Measurements from ENCODE around the gene GRID1. TPM values are rescaled to one million over a fixed set of nuclear protein-coding genes. Genes with fewer than 3 reads are reported as not detected.
A peak's percentile ranks its signal among the peaks of the same experiment; 100 is the strongest.

The GRID1 gene
- total RNA-seq, 4 donors from 2014 or later = 0.40 to 1.9 (median 1.00) TPM

DNA sequence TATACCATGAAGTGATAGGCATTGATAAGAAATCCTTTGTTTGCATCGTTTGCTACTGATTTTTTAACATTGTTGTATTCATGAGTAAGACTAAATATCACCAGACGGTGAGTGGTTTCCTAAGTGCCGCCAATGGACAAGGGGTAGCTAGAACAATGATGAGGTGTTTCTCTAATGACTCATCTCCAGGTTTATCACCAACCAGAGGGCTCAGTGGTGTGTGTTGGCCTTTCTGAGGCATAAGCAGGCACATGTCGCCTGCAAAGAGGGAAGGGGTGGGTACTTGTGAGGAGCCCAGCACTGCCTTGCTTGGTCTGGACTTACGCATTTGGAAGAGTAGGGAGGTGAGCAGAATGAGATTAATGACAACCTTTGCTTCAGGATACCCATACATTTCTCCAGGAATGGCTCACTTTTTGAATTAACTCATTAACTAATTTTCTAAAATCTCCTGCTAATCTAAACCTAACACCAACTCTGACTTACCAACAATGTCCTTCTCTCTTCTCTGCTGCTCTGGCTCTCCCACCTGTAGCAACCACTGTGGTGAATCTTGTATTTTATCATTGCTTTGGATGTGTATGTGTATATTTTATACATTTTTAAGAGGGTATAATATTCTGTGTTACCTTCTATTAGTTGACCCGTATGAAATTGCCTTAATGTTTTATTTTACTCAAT is 722.6 kb downstream of the GRID1 start:
- peak; percentile 29 for DNase-seq
- in situ Hi-C loops (cut with MboI; ENCODE audit: low pct_ligation_motif_present in 1 of 4, low pct_unique_long_range_greater_than_20kb in 1 of 4, low sequenced_read_pairs in 3 of 4) (no loop called here), intact Hi-C loops (cut with DNase I; ENCODE audit: low total_unique reads) (loop anchor here (1.0 kb wide), 1 partner anchor 8 kb away; no protein-coding TSS in a partner anchor)
- Histone ChIP-seq H3K27ac (peak overlapping the region; percentile 42 to 83 (median 79)), H3K4me3 (no peak overlapping the region), H3K4me1 (peaks cover 6 to 32% (median 28%) of the 10 kb centered on the region in 4 donors), H3K27me3 (no peaks in the 10 kb centered on the region), H3K9me3 (no peaks in the 10 kb centered on the region), H3K36me3 (no peaks in the 10 kb centered on the region)
- 44 to 58% methylated on average over 5 to 6 of the region's 6 CpGs for WGBS, 2 donors (ENCODE audit: low coverage in 1 of 2)
- no peak for TF ChIP-seq POLR2AphosphoS5 (IDR thresholded peaks at IDR 0.05)
- TF ChIP-seq EP300 (IDR thresholded peaks at IDR 0.05; ENCODE audit: low read depth) = no peak
- no peak for TF ChIP-seq POLR2A (IDR thresholded peaks at IDR 0.05)
- TF ChIP-seq, protein P1, sequence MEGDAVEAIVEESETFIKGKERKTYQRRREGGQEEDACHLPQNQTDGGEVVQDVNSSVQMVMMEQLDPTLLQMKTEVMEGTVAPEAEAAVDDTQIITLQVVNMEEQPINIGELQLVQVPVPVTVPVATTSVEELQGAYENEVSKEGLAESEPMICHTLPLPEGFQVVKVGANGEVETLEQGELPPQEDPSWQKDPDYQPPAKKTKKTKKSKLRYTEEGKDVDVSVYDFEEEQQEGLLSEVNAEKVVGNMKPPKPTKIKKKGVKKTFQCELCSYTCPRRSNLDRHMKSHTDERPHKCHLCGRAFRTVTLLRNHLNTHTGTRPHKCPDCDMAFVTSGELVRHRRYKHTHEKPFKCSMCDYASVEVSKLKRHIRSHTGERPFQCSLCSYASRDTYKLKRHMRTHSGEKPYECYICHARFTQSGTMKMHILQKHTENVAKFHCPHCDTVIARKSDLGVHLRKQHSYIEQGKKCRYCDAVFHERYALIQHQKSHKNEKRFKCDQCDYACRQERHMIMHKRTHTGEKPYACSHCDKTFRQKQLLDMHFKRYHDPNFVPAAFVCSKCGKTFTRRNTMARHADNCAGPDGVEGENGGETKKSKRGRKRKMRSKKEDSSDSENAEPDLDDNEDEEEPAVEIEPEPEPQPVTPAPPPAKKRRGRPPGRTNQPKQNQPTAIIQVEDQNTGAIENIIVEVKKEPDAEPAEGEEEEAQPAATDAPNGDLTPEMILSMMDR (IDR thresholded peaks at IDR 0.05) = no peak

DNA sequence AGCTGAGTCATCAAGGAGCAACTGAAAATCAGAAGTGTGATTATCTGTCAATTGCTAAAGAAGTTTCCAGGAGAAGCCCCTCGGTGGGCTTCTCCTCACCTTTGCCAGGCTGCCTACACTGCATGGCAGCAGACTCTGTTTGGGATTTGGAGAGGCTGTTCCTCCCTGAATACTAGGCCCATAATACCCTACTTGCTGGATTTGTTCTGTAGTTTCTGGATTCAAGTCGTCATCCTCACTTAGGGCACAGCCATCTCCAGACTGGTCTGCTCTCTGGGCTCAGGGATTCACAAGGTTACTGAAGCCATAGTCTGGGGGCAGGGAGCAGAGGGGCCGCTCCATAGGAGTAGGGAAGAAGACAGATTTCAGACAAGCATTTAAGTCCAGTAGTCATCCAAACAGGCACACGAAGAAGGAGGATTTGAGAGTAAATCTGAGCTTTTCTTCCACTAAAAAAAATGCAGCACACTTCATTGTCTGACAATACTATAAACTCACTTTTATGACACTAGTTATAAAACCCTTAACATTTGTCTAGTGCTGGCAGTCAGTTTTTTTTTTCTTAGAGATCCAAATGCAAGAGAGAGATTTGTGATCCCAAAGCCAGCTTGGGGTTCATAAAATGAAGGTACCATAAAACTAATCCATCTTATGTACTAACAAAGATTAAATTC is 723.3 kb downstream of the GRID1 start:
- H3K9me3 ChIP-seq = no peaks in the 10 kb centered on the region
- WGBS, 2 donors (ENCODE audit: low coverage in 1 of 2) = 41 to 47% methylated on average over 2 to 4 of the region's 4 CpGs
- peaks cover 6 to 32% (median 28%) of the 10 kb centered on the region in 4 donors for H3K4me1 ChIP-seq
- no peaks in the 10 kb centered on the region for H3K27me3 ChIP-seq
- DNase-seq = no peak
- intact Hi-C loops (cut with DNase I; ENCODE audit: low total_unique reads) = no loop called here
- H3K4me3 ChIP-seq = no peak overlapping the region
- peak overlapping the region; percentile 42 to 83 (median 79) for H3K27ac ChIP-seq
- H3K36me3 ChIP-seq = no peaks in the 10 kb centered on the region
- TF ChIP-seq POLR2A (IDR thresholded peaks at IDR 0.05) (no peak), POLR2AphosphoS5 (IDR thresholded peaks at IDR 0.05) (no peak), EP300 (IDR thresholded peaks at IDR 0.05; ENCODE audit: low read depth) (no peak)
- TF ChIP-seq, protein P1 (IDR thresholded peaks at IDR 0.05) = no peak
- in situ Hi-C loops (cut with MboI; ENCODE audit: low pct_ligation_motif_present in 1 of 4, low pct_unique_long_range_greater_than_20kb in 1 of 4, low sequenced_read_pairs in 3 of 4) = no loop called here

GRCh38 chr10:85642421-85643170 is 724.0 kb downstream of the GRID1 start:
- H3K27ac ChIP-seq = peak overlapping the region; percentile 42 to 83 (median 79)

More at GRCh38 chr10:85642421-85643170, 724.0 kb downstream of the GRID1 start:
- H3K36me3 ChIP-seq = no peaks in the 10 kb centered on the region
- TF ChIP-seq, protein P1 (IDR thresholded peaks at IDR 0.05) = no peak
- TF ChIP-seq EP300 (IDR thresholded peaks at IDR 0.05; ENCODE audit: low read depth) = no peak
- TF ChIP-seq POLR2A (IDR thresholded peaks at IDR 0.05) = no peak
- TF ChIP-seq POLR2AphosphoS5 (IDR thresholded peaks at IDR 0.05) = no peak
- intact Hi-C loops (cut with DNase I; ENCODE audit: low total_unique reads) (no loop called here), in situ Hi-C loops (cut with MboI; ENCODE audit: low pct_ligation_motif_present in 1 of 4, low pct_unique_long_range_greater_than_20kb in 1 of 4, low sequenced_read_pairs in 3 of 4) (no loop called here)
- no peak overlapping the region for H3K4me3 ChIP-seq
- peaks cover 6 to 32% (median 28%) of the 10 kb centered on the region in 4 donors for H3K4me1 ChIP-seq
- no peaks in the 10 kb centered on the region for H3K9me3 ChIP-seq
- peak; percentile 37 for DNase-seq
- WGBS, 2 donors (ENCODE audit: low coverage in 1 of 2) = 19 to 31% methylated on average over 3 to 4 of the region's 4 CpGs
- no peaks in the 10 kb centered on the region for H3K27me3 ChIP-seq
